Skin of body (tissue), 2 donors: ENCODE results near the gene TLCD5. TPM values are rescaled to one million over a fixed set of nuclear protein-coding genes. Genes with fewer than 3 reads are reported as not detected.

ENCODE experiments used
- DNase-seq: peaks from one replicate; lab custom pipeline; 2025; lab: John Stamatoyannopoulos, UW
- total RNA-seq: library from RNA; depleted of rRNA; stranded (reverse); fragments of >200 nt; gene quantifications from one replicate; pipeline ENCODE4 v1.2.3, GENCODE V29; 2014

The TLCD5 gene
- total RNA-seq, 1 donor from 2014 or later, result 6.7 TPM

DNA sequence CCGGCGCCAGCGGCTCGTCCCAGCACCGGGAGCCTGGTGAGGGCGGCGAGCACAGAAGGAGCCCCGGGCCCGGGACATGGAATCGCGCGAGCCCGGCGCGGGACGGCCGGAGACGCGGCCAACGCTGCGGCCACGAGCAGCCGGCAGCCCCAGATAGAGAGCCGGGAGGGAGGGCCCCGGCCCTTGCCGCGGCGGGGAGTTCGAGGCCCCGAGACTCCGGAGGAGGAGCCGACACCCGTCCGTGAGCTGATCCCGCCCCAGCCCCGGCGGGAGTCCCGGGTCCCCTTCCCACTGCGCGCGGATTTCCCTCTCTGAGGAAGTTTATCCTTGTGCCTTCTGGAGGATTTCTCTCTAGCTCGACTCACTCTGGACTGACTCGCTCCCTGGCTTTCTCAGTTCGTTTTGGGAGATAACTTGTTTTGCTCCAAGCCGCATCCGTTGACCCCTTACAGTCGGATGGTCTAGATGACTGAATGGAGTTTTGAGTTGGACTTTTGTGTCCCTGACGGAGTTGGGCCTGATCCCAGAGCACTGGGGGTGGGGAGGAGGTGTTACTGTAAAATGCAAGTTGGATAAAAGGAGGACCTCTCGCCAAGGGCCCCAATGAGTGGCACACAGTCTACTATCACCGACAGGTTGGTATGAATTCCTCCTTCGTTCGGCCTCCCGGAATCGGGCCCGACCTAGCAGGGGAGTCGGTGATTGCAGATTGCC, 11.7 kb downstream of the TLCD5 start:
- DNase-seq, result peak; percentile 64

DNA sequence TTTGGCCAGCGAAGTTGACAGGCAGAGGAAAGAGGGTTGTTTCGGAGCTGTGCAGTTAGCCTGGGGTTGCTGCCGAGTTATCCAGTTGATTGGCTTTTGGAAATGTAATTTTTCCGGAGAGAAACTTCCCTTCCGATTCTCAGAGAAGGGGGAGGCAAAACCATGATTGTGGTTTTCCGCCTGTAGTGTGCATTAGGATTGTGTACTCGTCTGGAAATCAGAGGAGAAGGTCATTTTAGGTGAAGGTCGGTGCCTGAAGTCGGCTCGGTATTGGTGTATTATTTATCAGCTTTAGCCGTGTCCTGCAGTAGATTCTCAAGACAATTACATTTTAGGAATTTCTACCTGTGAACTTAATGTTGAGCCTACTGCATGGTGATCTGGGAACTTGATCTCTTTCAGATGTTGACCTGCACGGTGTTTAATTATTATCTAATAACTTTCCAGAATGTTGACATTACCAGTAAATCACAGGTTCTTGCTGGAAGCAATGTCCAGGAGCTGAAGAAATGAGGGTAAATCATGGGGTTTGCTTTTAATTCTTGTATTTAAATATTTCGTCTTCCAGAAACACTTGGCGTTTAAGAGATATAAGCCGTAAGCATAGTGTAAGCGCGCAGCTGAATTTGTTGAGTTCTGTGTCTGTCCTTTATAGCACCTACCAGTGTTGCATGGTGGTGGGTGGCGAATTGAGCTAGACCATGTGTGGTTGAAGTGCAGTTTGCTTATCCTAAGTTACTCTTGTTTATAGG, 12.4 kb downstream of the TLCD5 start:
- peak; percentile 51 for DNase-seq

DNA sequence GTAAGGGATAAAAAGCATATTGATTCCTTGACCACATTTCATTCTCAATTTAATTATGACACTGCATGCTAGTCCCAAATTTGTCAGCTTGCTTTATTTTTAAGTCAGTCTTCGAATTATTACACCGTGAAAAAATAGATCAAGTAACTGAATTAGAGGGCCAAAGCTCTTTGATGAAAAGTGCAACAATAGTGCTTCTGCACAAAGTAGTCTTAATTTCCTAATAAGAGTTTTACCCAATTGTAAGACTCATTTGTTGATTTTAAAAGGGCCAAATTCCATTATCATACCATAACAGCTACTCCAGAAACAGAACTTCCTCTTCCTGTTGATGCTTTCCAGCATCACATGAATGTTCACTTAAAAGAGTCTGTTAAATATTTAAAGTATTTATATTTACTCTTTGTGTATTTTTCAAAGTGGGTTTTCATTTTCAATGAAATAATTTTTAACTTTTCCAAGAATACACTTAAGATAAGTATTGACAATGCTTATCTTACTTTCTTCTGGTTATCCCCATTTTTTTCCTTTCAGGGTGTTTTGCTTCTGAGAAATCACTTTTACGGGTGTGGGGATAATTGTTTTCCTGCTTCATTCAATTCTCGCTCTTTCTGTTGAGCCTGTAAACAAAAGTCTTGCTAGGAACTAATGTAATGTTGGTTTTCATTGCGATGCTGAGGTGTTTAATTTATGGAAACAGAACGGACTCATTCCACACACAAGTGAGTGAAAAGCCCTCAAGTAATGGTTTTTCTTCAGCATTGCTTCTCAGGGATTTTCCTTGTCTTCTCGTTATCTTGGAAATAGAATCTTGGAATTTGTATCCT, 13.2 kb downstream of the TLCD5 start:
- DNase-seq, result no peak

DNA sequence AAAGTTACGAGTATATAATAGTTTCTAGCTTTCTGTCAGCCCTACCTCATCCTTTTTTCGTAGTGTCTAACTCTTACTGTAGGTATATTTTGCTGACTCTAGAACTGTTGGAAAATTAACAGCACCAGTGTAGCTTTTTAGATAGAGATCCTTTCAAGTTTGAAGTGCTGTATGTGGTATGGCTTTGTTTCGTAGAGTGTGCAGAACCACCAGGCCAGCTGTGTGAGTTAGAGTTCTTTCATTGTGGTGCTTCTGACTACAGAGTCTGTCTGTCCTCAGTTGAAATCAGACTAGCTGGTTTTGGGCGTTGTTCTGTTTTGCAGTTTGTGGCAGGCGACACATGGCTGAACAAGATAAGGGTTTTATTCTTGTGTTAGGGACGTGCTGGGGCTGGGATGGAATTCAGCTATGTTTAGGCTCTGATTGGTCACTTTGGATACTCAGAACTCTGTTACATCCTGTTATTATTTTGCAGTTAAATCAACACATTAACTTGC, 14.3 kb downstream of the TLCD5 start:
- DNase-seq, result peak; percentile 62

DNA sequence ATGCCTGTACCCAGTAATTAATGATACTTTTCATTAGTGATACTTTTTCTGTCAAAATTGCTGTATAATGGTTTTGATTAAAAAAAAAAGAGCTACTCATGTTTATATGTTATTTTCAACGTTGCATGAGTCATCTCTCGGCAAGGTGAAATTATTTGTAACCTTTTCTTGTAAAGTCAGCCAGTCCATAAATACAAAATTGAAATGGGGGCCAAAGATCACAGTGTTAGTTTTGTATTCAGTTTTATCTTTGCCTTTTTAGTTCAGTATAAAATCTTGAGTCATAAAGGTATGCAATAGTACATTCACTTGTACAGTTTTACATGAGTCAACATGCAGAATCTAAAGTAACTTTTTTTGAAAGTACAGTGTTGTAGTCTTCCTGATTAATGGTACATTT, 15.4 kb downstream of the TLCD5 start:
- DNase-seq, result no peak

DNA sequence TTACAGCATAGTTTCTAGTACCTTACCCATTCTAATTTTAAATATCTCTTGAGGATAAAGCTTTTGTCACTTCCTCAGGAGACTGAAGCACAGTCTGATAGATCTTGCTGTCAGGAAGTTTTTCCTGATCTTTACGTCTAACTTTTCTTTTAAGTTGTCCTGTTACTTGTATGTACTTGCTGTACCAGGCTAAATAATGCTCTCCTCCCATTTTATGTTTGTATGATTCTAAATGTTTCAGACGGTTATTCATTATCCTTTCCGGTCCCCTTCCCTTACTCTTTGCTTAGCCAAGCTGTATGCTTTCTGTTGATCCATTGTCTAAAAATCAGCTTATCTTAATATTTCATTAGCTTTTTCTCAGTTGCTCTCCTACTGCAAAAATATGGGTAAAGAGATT, 17.1 kb downstream of the TLCD5 start:
- no peak for DNase-seq

DNA sequence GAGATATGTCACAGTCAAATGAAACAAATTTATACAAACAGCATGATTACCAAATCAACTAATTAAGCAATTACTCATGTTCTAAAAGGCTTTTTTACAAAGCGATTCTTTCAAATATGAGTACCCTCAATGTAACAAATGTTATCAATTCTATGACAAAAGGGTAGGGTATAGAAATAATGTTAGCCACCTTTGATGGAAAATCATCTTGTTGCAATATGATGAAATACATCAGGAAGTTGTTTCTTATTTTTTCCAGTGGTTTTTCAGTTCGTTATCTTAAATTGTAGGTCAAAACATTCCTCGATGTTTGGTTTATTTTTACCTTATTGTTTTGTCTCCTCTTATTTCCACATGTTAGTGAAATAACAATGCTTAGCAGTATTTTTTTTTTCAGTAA, 17.6 kb downstream of the TLCD5 start:
- no peak for DNase-seq

DNA sequence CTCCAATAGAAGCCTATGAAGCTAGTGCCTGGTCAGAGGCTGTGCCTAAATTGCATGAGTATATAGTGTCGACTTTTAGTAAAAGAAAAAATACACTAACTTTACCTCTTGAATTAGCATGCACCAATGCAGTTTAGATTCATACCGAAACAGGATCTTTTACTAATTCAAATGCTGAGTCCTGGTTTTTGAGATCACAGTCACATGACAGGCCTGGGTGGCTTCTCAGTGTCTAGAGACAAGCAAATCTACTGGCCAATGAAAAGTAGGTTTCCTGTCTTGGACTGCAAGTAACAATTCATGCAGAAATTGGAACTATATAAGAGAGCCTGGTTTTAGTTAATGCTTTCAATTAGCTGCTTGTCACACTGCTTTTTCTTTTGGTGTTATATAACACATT, 18.3 kb downstream of the TLCD5 start:
- no peak for DNase-seq

DNA sequence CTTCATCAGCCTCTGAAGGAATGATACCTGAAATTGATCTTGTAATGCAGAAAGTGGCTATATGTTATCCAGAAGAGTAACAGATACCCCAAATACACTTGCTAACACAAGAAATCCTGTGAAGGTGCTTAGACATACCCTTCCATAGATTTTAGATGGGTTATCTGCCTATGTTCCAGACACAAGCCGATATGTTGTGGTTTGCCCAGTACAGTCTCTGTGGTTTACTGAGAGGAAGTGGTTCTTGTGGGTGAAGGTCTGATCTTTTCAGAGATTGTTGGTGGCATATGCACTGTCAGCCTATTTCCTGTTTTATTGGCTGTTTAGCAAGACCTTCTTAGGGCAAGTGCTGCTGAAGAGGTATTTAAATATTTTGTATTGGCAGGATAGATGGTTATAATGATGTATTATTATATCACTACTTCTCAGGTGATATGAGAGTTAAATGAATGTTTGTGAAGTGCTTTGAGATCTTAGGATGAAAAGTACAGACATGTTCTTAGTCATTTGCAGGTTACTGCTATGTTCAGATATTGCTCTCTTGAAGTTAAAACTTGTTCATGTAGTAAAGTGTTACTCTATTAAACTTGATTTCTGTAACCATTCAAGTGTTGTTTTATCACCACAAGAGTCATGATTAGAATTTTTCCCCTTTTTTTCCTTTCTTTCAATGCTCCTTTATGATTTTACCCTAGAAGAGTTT, 19.4 kb downstream of the TLCD5 start:
- DNase-seq, result no peak

DNA sequence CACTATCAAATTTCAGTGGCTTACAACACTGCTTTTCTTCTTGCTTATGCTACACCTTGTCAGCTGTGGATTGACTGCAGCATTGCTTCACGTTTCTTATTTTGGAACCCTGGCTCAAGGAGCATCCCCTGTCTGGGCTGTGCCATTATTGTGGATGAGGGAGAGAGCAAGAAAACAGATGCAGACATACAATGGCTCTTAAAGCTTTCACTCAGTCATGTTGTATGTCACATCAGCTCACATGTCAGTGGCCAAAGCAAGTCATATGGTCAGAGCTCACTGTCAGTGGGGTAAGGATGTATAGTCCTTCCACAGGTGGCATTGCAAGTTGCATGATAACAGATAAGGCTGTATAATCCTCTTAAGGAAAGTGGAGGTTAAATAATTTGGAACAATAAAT, 21.1 kb downstream of the TLCD5 start:
- no peak for DNase-seq

DNA sequence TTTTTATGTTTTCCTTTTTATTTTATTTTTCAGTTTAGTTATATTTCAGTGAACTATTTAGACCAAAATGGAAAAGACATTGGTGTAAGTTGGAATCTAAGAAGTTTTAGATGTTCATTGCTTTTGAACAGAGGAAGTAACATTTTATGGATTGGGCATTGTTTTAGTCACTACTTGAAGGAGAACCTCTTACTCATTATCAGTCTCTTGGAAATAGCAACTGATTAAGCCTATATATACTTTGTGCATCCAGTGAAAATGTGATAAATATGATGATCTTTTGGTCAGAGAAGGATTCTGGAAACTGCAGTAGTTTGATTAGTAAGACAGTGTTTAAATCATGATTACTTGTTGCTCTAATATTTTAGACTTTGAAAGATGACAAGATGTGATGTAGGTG, 25.5 kb downstream of the TLCD5 start:
- no peak for DNase-seq

DNA sequence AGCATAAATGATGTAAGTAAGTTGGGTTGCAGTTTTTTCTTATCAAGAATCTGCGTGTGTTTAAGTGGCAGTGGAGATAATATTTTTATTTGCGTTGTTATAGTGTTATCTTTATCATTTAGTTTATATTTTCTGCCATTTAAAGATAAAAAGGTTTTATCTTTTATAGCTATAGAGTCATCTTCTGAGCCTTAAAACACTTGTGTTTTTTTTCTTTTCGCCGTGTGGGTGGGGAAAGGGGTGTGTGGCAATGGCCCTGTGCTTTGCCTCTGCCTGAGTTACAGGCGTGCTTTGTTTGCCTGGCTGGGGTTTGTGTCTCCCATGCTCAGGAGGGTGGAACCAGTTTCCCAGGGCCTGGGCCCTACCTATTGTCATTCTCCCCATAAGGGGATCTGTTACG, 27.3 kb downstream of the TLCD5 start:
- no peak for DNase-seq

DNA sequence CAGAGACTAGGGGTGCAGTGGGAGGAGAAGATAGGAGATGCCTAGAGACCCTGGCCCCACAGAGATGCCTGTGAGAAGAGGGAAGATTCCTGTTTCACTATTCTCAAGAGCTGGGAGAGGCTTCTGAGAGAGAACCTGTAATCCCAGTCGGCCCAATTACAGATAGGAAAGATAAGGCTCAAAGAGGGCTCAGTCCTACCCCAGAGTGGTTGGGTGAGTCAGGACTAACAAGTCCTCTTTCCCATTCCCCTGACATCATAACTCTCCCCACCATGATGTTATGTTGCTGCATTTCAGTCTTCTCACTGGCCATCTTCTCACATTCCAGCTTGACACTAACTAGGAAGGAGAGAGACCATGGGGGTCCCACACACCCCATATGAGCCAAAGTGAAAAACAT, 29.0 kb downstream of the TLCD5 start:
- DNase-seq, result no peak

DNA sequence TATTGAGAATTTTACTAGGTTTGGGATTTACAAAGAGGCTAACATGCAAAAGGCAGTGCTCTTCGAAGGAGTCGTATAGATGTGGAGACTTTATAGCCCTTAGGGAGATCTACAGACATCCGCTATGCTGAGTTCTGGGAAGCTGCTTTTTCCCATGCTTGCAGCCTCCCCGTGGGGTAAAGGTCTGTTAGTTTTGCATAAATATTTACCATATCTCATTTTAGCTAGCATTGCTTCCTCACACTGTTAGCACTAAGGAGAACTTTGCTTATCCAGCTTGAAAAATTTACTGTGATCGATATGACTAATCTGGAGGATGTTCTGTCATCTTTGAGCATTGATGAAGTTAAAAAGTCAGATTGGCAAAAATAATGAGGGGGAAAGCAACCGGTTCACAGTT, 29.7 kb downstream of the TLCD5 start:
- no peak for DNase-seq

DNA sequence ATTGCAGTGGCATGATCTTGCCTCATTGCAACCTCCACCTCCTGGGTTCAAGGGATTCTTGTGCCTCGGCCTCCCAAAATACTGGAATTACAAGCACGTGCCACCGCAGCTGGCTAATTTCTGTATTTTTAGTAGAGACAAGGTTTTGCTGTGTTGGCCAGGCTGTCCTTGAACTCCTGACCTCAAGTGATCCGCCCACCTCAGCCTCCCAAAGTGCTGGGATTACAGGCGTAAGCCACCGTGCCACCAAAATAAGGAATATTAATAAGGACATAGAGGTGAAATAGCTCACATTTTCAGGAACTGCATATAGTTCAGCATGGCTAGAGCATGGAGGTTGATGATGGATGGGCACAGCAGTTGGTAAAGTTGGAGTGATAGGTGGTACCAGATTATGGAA, 32.5 kb downstream of the TLCD5 start:
- DNase-seq, result no peak

DNA sequence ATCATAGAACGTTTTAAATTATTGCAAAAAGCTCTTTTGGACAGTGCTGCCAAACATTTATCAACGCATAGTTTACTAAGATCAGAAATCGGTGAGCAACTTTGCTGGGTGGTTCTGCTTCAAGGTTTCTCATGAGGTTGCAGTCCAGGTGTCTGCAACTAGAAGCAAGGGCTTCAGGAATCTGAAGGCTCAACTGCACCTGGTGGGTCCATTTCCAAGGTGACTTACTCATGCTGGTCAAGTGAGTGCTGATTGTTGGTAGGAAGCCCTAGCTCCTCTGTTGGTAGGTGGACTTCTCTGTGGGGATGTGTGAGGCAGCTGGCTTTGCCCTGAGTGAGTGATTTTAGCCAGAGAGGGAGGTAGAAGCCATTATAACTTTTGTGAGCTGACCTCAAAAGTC, 33.6 kb downstream of the TLCD5 start:
- no peak for DNase-seq

DNA sequence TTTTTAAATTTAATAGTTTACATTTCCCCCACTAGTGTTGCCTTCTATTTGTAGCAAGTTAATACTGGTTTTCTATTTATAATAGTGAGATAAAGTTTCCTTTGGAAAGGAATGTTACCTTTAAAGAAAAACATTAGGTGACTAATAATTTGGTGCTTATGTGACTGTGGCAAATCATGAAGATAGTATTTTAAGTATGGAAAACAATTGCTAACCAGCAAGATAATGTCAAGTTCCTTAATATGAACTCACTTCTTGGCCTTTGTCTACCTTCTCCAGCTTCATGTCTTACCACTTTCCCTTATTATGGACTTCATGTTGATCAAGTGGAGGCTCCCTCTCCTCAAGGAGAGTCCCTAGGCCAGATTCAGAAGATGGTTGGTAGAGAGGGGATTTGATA, 38.3 kb downstream of the TLCD5 start:
- no peak for DNase-seq

DNA sequence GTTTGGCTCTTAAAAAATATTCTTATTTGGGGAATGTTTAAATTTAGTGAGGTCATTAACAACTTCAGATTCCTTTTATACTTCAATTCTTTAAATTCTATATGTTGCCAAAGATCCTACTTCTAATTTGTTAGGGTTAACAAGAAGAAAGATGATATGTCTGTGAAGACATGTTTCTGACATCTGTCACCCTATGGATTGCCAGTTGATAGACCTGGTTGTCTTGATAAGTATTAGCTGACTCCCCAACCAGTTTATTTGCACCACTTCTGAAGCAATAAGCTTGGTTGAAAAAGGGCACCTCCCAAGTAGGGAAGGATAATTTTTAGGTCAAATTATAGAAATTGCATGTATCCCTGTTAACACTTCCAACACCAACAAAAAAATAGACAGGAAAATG, 40.4 kb downstream of the TLCD5 start:
- no peak for DNase-seq

DNA sequence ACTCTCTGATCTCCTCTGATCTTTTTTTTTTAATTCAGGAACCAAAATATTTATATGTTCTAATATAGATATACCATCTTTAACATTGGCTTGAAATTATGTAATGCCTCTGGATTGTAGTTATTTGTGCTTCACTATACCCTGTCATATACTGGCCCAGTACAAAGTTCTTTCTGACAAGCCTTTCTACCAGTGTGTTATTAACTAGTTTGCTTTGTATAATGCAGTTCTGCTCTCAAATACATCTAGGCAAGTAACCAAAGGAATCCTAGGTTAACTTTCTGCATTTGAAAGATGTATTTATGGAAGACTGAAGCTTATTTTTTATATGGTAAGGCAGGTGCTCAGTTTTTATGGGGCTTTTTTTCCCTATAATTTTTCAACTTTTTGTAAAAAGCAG, 47.2 kb downstream of the TLCD5 start:
- no peak for DNase-seq

DNA sequence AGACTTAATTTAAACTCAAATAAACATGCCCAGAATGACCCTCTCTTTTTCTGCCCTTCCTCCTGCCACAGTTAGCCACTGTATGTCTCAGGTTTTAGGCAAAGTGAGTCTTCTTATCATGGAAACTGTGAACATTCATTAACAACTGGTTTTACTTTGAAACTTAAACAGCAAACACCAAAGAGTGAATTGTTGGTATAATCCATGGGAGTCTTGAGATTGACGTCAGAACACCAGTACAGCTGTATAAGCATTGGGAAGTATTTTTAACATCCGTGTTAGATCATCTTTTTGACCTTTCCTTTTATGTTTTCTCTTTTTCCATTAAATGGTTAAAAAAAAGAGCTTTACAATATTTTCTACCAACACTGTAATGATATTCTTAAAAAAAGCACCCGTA, 50.0 kb downstream of the TLCD5 start:
- no peak for DNase-seq

DNA sequence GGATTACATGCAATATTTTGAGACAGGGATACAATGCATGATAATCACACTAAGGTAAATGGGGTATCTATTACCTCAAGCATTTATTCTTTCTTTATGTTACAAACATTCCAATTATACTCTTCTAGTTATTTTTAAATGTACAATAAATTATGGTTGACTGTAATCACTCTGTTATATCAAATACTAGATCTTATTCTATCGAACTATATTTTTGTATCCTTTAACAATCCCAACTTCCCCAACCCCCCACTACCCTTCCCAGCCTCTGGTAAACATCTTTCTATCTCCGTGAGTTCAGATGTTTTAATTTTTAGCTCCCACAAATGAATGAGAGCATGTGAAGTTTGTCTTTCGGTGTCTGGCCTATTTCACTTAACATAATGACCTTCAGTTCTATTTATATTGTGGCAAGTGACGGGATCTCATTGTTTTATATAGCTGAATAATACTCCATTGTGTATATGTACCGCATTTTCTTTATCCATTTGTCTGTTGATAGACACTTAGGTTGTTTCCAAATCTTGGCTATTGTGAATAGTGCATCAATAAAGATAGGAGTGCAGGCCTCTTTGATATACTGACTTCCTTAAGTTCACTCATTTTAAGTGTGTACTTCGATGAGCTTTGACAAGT, 51.6 kb downstream of the TLCD5 start:
- DNase-seq, result no peak
